ENCODE results near the gene G3BP2. TPM values are rescaled to one million over a fixed set of nuclear protein-coding genes. Genes with fewer than 3 reads are reported as not detected.
"Not testable (repeated sequence)": the region's sequence is repeated elsewhere in the genome, so short reads cannot be mapped to it uniquely, and the experiment has no call there.

Gene G3BP2
- total and polyA plus RNA-seq, 2 experiments from 2014 or later: 36.0 to 133 TPM

GRCh38 chr4:75672461-75673026 is 667 bp downstream of the G3BP2 start:
- no peaks in the 10 kb centered on the region for H3K36me3 ChIP-seq (ENCODE audit: low read depth)
- no peaks in the 10 kb centered on the region for H3K9me2 ChIP-seq (ENCODE audit: insufficient read depth)
- WGBS, 2 experiments (ENCODE audit: low coverage in 1 of 2, low lambda C conversion rate in 2 of 2, missing lambda C conversion rate in 2 of 2): 0 to 2% methylated on average over 40 to 44 of the region's 44 CpGs
- no peaks in the 10 kb centered on the region for H3K9me3 ChIP-seq (ENCODE audit: low read depth)
- H4K20me1 ChIP-seq (ENCODE audit: insufficient read depth): peaks cover 13% of the 10 kb centered on the region; the same call in 1 of the 2 replicates
- H3K9ac ChIP-seq: peak overlapping the region; percentile 94
- peak; percentile 79 for DNase-seq
- H3K4me2 ChIP-seq (ENCODE audit: unreplicated experiment): peak overlapping the region; percentile 94
- TF ChIP-seq EZH2 (IDR thresholded peaks at IDR 0.05; ENCODE audit: insufficient read depth, poor library complexity, severe bottlenecking): no peak
- no peak for TF ChIP-seq EZH2phosphoT487 (IDR thresholded peaks at IDR 0.05; ENCODE audit: insufficient read depth, low read depth)
- peak overlapping the region; percentile 93 for H3K27ac ChIP-seq
- peak overlapping the region; percentile 97 for H3K4me3 ChIP-seq
- peaks cover 12% of the 10 kb centered on the region for H3F3A ChIP-seq (ENCODE audit: insufficient read depth)
- peaks cover 64% of the 10 kb centered on the region for H3K79me2 ChIP-seq (ENCODE audit: insufficient read depth)
- peak overlapping the region; percentile 97 for H2AFZ ChIP-seq
- H3K27me3 ChIP-seq (replicated peaks; ENCODE audit: insufficient read depth): no peaks in the 10 kb centered on the region
- in situ Hi-C loops (cut with MboI): no loop called here
- H3K4me1 ChIP-seq (ENCODE audit: insufficient read depth): peaks cover 30% of the 10 kb centered on the region

GRCh38 chr4:75671802-75672421 is 1.3 kb downstream of the G3BP2 start:
- Histone ChIP-seq H3K4me1 (ENCODE audit: insufficient read depth) (peaks cover 30% of the 10 kb centered on the region), H3K4me3 (peak overlapping the region; percentile 97), H3F3A (ENCODE audit: insufficient read depth) (peaks cover 12% of the 10 kb centered on the region), H4K20me1 (ENCODE audit: insufficient read depth) (peaks cover 13% of the 10 kb centered on the region; the same call in 1 of the 2 replicates), H3K79me2 (ENCODE audit: insufficient read depth) (peaks cover 70% of the 10 kb centered on the region), H3K27ac (peak overlapping the region; percentile 93), H3K9me3 (ENCODE audit: low read depth) (no peaks in the 10 kb centered on the region), H2AFZ (peak overlapping the region; percentile 97), H3K9me2 (ENCODE audit: insufficient read depth) (no peaks in the 10 kb centered on the region), H3K9ac (peak overlapping the region; percentile 94), H3K36me3 (ENCODE audit: low read depth) (no peaks in the 10 kb centered on the region), H3K4me2 (ENCODE audit: unreplicated experiment) (peak overlapping the region; percentile 94), H3K27me3 (replicated peaks; ENCODE audit: insufficient read depth) (no peaks in the 10 kb centered on the region)
- TF ChIP-seq EZH2 (IDR thresholded peaks at IDR 0.05; ENCODE audit: insufficient read depth, poor library complexity, severe bottlenecking) (no peak), EZH2phosphoT487 (IDR thresholded peaks at IDR 0.05; ENCODE audit: insufficient read depth, low read depth) (no peak)
- peak; percentile 29 for DNase-seq
- in situ Hi-C loops (cut with MboI): no loop called here
- 19% methylated on average over 10 of the region's 10 CpGs for WGBS, 2 experiments (ENCODE audit: low coverage in 1 of 2, low lambda C conversion rate in 2 of 2, missing lambda C conversion rate in 2 of 2)

- H3K4me2 ChIP-seq (ENCODE audit: unreplicated experiment): no peak overlapping the region
- no peaks in the 10 kb centered on the region for H3K27me3 ChIP-seq (replicated peaks; ENCODE audit: insufficient read depth)
- H4K20me1 ChIP-seq (ENCODE audit: insufficient read depth): peaks cover 17% of the 10 kb centered on the region; the same call in 1 of the 2 replicates
- peaks cover 44% of the 10 kb centered on the region for H3K4me1 ChIP-seq (ENCODE audit: insufficient read depth)
- peaks cover 95% of the 10 kb centered on the region for H3K79me2 ChIP-seq (ENCODE audit: insufficient read depth)
- no peaks in the 10 kb centered on the region for H3K36me3 ChIP-seq (ENCODE audit: low read depth)
- peaks cover 4% of the 10 kb centered on the region; the same call in 1 of the 2 replicates for H3F3A ChIP-seq (ENCODE audit: insufficient read depth)
- DNase-seq: no peak
- H2AFZ ChIP-seq: no peak overlapping the region
- H3K9me2 ChIP-seq (ENCODE audit: insufficient read depth): no peaks in the 10 kb centered on the region
- no peak overlapping the region for H3K9ac ChIP-seq
- TF ChIP-seq EZH2 (IDR thresholded peaks at IDR 0.05; ENCODE audit: insufficient read depth, poor library complexity, severe bottlenecking) (no peak), EZH2phosphoT487 (IDR thresholded peaks at IDR 0.05; ENCODE audit: insufficient read depth, low read depth) (no peak)
- in situ Hi-C loops (cut with MboI): no loop called here
- H3K4me3 ChIP-seq: no peak overlapping the region
- H3K9me3 ChIP-seq (ENCODE audit: low read depth): no peaks in the 10 kb centered on the region
- H3K27ac ChIP-seq: no peak overlapping the region
Observed at GRCh38 chr4:75668596-75668995, 4.6 kb downstream of the G3BP2 start.

GRCh38 chr4:75667636-75668035 is 5.6 kb downstream of the G3BP2 start:
- H2AFZ ChIP-seq; H3K27ac ChIP-seq; H3K4me3 ChIP-seq; DNase-seq; H3K4me2 ChIP-seq (ENCODE audit: unreplicated experiment); H3K27me3 ChIP-seq (replicated peaks; ENCODE audit: insufficient read depth); H3K9me2 ChIP-seq (ENCODE audit: insufficient read depth); H3K36me3 ChIP-seq (ENCODE audit: low read depth); H3K9ac ChIP-seq; H3F3A ChIP-seq (ENCODE audit: insufficient read depth); H3K9me3 ChIP-seq (ENCODE audit: low read depth); in situ Hi-C loops (cut with MboI): not testable (repeated sequence)
- Histone ChIP-seq H4K20me1 (ENCODE audit: insufficient read depth) (peaks cover 22% of the 10 kb centered on the region; the same call in 1 of the 2 replicates), H3K4me1 (ENCODE audit: insufficient read depth) (peaks cover 44% of the 10 kb centered on the region), H3K79me2 (ENCODE audit: insufficient read depth) (peaks cover 100% of the 10 kb centered on the region)
- 73 to 74% methylated on average over 7 of the region's 7 CpGs for WGBS, 2 experiments (ENCODE audit: low coverage in 1 of 2, low lambda C conversion rate in 2 of 2, missing lambda C conversion rate in 2 of 2)

All from GM23248 (cell line).